Gastroesophageal sphincter (tissue), 3 donors: Measurements from ENCODE around the gene PDZD8.

ENCODE experiments used
- POLR2A ChIP-seq, 2 donors: fragments of 450-650 bp; IDR thresholded peaks; one replicate each; pipeline ENCODE4 v1.6.1; 2017; ENCODE audit warnings: antibody characterized with exemption in 2 of 2, mild to moderate bottlenecking in 2 of 2, moderate library complexity in 1 of 2
- POLR2AphosphoS5 ChIP-seq: sonication (generic); formaldehyde crosslinking; IDR thresholded peaks from one replicate; pipeline ENCODE4 v1.6.1; 2017; ENCODE audit warnings: antibody characterized with exemption
- TF ChIP-seq, protein P1 (sequence below), 4 experiments: fragments of 200-600 bp in 2 of 4; fragments of 450-650 bp in 2 of 4; sonication (generic) in 1 of 4; IDR thresholded peaks; one replicate each; pipeline ENCODE4 v1.5.1; 2017 to 2019; ENCODE audit warnings: antibody characterized with exemption in 4 of 4, mild to moderate bottlenecking in 2 of 4, moderate library complexity in 2 of 4

DNA sequence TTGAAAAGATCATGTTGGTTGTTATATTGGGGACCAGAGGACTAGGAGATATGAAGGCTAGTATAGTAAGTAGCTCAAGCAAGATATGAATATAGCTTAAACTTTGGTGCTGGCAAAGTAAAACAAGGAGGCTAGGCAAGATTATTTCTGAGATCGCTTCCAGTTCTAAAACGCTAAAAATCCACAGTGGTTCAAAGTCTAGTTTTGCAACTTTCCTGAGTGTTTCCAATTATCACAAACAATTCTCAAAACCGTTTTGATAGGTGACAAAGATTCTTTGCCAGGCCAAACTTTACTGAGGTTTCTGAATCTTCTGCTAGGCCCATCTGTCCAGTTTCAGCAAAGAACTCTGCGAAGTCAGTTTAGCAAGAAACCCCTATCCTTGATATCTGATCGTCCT, 35.3 kb downstream of the PDZD8 start:
- TF ChIP-seq, protein P1, sequence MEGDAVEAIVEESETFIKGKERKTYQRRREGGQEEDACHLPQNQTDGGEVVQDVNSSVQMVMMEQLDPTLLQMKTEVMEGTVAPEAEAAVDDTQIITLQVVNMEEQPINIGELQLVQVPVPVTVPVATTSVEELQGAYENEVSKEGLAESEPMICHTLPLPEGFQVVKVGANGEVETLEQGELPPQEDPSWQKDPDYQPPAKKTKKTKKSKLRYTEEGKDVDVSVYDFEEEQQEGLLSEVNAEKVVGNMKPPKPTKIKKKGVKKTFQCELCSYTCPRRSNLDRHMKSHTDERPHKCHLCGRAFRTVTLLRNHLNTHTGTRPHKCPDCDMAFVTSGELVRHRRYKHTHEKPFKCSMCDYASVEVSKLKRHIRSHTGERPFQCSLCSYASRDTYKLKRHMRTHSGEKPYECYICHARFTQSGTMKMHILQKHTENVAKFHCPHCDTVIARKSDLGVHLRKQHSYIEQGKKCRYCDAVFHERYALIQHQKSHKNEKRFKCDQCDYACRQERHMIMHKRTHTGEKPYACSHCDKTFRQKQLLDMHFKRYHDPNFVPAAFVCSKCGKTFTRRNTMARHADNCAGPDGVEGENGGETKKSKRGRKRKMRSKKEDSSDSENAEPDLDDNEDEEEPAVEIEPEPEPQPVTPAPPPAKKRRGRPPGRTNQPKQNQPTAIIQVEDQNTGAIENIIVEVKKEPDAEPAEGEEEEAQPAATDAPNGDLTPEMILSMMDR (IDR thresholded peaks at IDR 0.05), result no peak
- TF ChIP-seq POLR2AphosphoS5, result no peak
- TF ChIP-seq POLR2A (IDR thresholded peaks at IDR 0.05), result no peak
